ENCODE data around the gene GRIP1.

Gene GRIP1

GRCh38 chr12:66674495-66675122, 4.3 kb downstream of the GRIP1 start:
- no peak for DNase-seq
- peaks cover 2% of the 10 kb centered on the region for H3K27me3 ChIP-seq (replicated peaks)
- TF ChIP-seq, protein P1, sequence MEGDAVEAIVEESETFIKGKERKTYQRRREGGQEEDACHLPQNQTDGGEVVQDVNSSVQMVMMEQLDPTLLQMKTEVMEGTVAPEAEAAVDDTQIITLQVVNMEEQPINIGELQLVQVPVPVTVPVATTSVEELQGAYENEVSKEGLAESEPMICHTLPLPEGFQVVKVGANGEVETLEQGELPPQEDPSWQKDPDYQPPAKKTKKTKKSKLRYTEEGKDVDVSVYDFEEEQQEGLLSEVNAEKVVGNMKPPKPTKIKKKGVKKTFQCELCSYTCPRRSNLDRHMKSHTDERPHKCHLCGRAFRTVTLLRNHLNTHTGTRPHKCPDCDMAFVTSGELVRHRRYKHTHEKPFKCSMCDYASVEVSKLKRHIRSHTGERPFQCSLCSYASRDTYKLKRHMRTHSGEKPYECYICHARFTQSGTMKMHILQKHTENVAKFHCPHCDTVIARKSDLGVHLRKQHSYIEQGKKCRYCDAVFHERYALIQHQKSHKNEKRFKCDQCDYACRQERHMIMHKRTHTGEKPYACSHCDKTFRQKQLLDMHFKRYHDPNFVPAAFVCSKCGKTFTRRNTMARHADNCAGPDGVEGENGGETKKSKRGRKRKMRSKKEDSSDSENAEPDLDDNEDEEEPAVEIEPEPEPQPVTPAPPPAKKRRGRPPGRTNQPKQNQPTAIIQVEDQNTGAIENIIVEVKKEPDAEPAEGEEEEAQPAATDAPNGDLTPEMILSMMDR (IDR thresholded peaks at IDR 0.05; ENCODE audit: low read depth, low read length, missing control alignments) = no peak
- no peak overlapping the region for H3K4me3 ChIP-seq (ENCODE audit: low read depth, low read length)
- no peak overlapping the region for H3K27ac ChIP-seq
- in situ Hi-C loops (cut with HindIII; ENCODE audit: low pct_ligation_motif_present, low sequenced_read_pairs) = no loop called here
- H3K36me3 ChIP-seq (replicated peaks) = no peaks in the 10 kb centered on the region

GRCh38 chr12:66669541-66669940, 9.3 kb downstream of the GRIP1 start:
- in situ Hi-C loops (cut with HindIII; ENCODE audit: low pct_ligation_motif_present, low sequenced_read_pairs) = no loop called here
- TF ChIP-seq, protein P1 (IDR thresholded peaks at IDR 0.05; ENCODE audit: low read depth, low read length, missing control alignments) = no peak
- Histone ChIP-seq H3K4me3 (ENCODE audit: low read depth, low read length) (no peak overlapping the region), H3K27ac (no peak overlapping the region), H3K36me3 (replicated peaks) (no peaks in the 10 kb centered on the region), H3K27me3 (replicated peaks) (no peaks in the 10 kb centered on the region)
- no peak for DNase-seq

- Histone ChIP-seq H3K27ac (no peak overlapping the region), H3K4me3 (ENCODE audit: low read depth, low read length) (no peak overlapping the region), H3K27me3 (replicated peaks) (no peaks in the 10 kb centered on the region), H3K36me3 (replicated peaks) (no peaks in the 10 kb centered on the region)
- in situ Hi-C loops (cut with HindIII; ENCODE audit: low pct_ligation_motif_present, low sequenced_read_pairs) = no loop called here
- TF ChIP-seq, protein P1 (IDR thresholded peaks at IDR 0.05; ENCODE audit: low read depth, low read length, missing control alignments) = no peak
- DNase-seq = no peak
Observed at GRCh38 chr12:66668311-66668710, 10.6 kb downstream of the GRIP1 start.

DNA sequence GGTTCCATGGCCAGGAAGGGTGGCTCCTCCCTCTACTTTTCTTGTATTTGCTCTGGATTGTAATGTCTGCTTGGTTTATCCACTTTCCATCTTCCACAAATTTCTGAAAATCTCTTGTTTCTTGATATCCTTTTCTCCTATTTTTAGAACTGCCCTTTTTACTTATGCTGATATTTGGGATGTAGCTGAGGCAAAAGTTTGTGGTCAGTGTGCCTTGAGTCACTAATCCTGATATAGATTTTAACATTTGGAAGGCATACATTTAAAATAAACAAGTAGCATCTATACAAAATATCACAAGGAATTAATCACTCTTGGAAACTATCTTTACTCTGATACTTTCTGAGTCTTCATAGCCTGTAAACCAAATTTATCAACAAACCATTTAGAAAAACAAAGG, 11.0 kb downstream of the GRIP1 start:
- no peak overlapping the region for H3K4me3 ChIP-seq (ENCODE audit: low read depth, low read length)
- no peak overlapping the region for H3K27ac ChIP-seq
- no peak for DNase-seq
- H3K36me3 ChIP-seq (replicated peaks) = no peaks in the 10 kb centered on the region
- in situ Hi-C loops (cut with HindIII; ENCODE audit: low pct_ligation_motif_present, low sequenced_read_pairs) = no loop called here
- H3K27me3 ChIP-seq (replicated peaks) = no peaks in the 10 kb centered on the region
- TF ChIP-seq, protein P1 (IDR thresholded peaks at IDR 0.05; ENCODE audit: low read depth, low read length, missing control alignments) = no peak

- no peaks in the 10 kb centered on the region for H3K27me3 ChIP-seq (replicated peaks)
- no peak overlapping the region for H3K4me3 ChIP-seq (ENCODE audit: low read depth, low read length)
- DNase-seq = no peak
- no peak overlapping the region for H3K27ac ChIP-seq
- no peaks in the 10 kb centered on the region for H3K36me3 ChIP-seq (replicated peaks)
- TF ChIP-seq, protein P1 (IDR thresholded peaks at IDR 0.05; ENCODE audit: low read depth, low read length, missing control alignments) = no peak
- in situ Hi-C loops (cut with HindIII; ENCODE audit: low pct_ligation_motif_present, low sequenced_read_pairs) = no loop called here
Observed at GRCh38 chr12:66666481-66666880, 12.4 kb downstream of the GRIP1 start.

DNA sequence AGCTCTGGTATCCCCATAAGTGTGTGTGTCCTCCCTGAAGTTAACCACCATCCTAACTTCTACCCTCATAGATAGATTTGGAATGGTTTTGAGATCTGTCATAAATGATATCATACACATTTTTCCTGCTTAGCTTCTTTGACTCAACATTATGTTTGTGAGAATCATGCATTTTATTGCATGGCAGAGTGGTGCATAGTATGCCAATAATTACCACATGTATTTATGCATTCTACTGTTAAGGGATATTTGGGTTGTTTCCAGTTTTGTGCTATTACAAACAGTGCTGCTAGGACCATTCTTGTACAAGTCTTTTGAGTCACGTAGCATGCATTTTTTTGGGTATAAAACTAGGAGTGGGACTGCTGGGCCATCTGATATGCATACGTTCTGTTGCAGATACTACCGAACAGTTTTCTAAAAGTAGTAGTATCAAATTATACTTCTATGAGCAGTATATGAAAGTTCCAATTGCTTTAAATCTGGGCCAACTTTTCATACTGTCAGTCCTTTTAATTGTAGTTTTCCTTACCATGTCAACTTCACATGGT, 13.4 kb downstream of the GRIP1 start:
- no peak overlapping the region for H3K4me3 ChIP-seq (ENCODE audit: low read depth, low read length)
- no peak for DNase-seq
- TF ChIP-seq, protein P1 (IDR thresholded peaks at IDR 0.05; ENCODE audit: low read depth, low read length, missing control alignments) = no peak
- H3K27me3 ChIP-seq (replicated peaks) = no peaks in the 10 kb centered on the region
- in situ Hi-C loops (cut with HindIII; ENCODE audit: low pct_ligation_motif_present, low sequenced_read_pairs) = no loop called here
- no peak overlapping the region for H3K27ac ChIP-seq
- H3K36me3 ChIP-seq (replicated peaks) = no peaks in the 10 kb centered on the region
